ENCODE results near the gene KRTAP4-7.
"Not testable (repeated sequence)": the region's sequence is repeated elsewhere in the genome, so short reads cannot be mapped to it uniquely, and the experiment has no call there.

KRTAP4-7 gene

GRCh38 chr17:41116297-41116696 is 32.3 kb downstream of the KRTAP4-7 start:
- no peak for DNase-seq

GRCh38 chr17:41117846-41118386 is 34.0 kb downstream of the KRTAP4-7 start, which contains the start of gene KRTAP4-11:
Gene KRTAP4-11, minus strand, starts transcription at chr17:41118373. Its CDS starts 58 bp downstream, at chr17:41118315.
- not testable (repeated sequence) for DNase-seq

GRCh38 chr17:41118721-41119120 is 34.8 kb downstream of the KRTAP4-7 start:
- no peak for DNase-seq

GRCh38 chr17:41119696-41120690 is 36.0 kb downstream of the KRTAP4-7 start:
- not testable (repeated sequence) for DNase-seq

GRCh38 chr17:41121742-41122141 is 37.8 kb downstream of the KRTAP4-7 start:
- no peak for DNase-seq

GRCh38 chr17:41123292-41123990 is 39.5 kb downstream of the KRTAP4-7 start:
- not testable (repeated sequence) for DNase-seq

GRCh38 chr17:41123991-41124371 is 40.0 kb downstream of the KRTAP4-7 start, which contains the start of gene KRTAP4-12:
Gene KRTAP4-12, minus strand, starts transcription at chr17:41124182. Its CDS starts 60 bp downstream, at chr17:41124122.
- DNase-seq: not testable (repeated sequence)

GRCh38 chr17:41125064-41125463 is 41.1 kb downstream of the KRTAP4-7 start:
- DNase-seq: no peak

GRCh38 chr17:41126412-41126811 is 42.5 kb downstream of the KRTAP4-7 start:
- DNase-seq: no peak

GRCh38 chr17:41127371-41127770 is 43.4 kb downstream of the KRTAP4-7 start:
- no peak for DNase-seq

- no peak for DNase-seq
Measured at GRCh38 chr17:41131979-41132378, 48.0 kb downstream of the KRTAP4-7 start.

GRCh38 chr17:41133880-41134735 is 50.2 kb downstream of the KRTAP4-7 start:
- no peak for DNase-seq
